Measurements from ENCODE around the gene CASKIN2.

The CASKIN2 gene

GRCh38 chr17:75530837-75531720 is 15.7 kb upstream of the CASKIN2 start:
- peak; percentile 15 for ATAC-seq
- no peak for TF ChIP-seq OSR1 (CRISPR knock-in tag; IDR thresholded peaks at IDR 0.05)

- ATAC-seq: no peak
- TF ChIP-seq TOX (CRISPR knock-in tag; IDR thresholded peaks at IDR 0.05; ENCODE audit: borderline replicate concordance) (no peak), ZC3H10 (CRISPR knock-in tag; IDR thresholded peaks at IDR 0.05) (no peak), TSHZ2 (CRISPR knock-in tag; IDR thresholded peaks at IDR 0.05) (no peak), BACH2 (CRISPR knock-in tag; IDR thresholded peaks at IDR 0.05; ENCODE audit: borderline replicate concordance) (no peak), CSDC2 (CRISPR knock-in tag; IDR thresholded peaks at IDR 0.05) (no peak), POU6F1 (CRISPR knock-in tag; IDR thresholded peaks at IDR 0.05; ENCODE audit: borderline replicate concordance, low read depth) (no peak), ISL1 (CRISPR knock-in tag; IDR thresholded peaks at IDR 0.05) (no peak), ZFP30 (CRISPR knock-in tag; IDR thresholded peaks at IDR 0.05) (no peak), ESRRG (CRISPR knock-in tag; IDR thresholded peaks at IDR 0.05) (no peak), TCF4 (CRISPR knock-in tag; IDR thresholded peaks at IDR 0.05; ENCODE audit: borderline replicate concordance) (no peak), CREB5 (CRISPR knock-in tag; IDR thresholded peaks at IDR 0.05; ENCODE audit: low read depth) (no peak), GLIS3 (CRISPR knock-in tag; IDR thresholded peaks at IDR 0.05) (no peak), PPARA (CRISPR knock-in tag; IDR thresholded peaks at IDR 0.05; ENCODE audit: borderline replicate concordance) (no peak), ZNF70 (CRISPR knock-in tag; IDR thresholded peaks at IDR 0.05) (no peak), RARB (CRISPR knock-in tag; IDR thresholded peaks at IDR 0.05) (no peak), ZFP3 (CRISPR knock-in tag; IDR thresholded peaks at IDR 0.05) (no peak), PATZ1 (CRISPR knock-in tag; IDR thresholded peaks at IDR 0.05; ENCODE audit: borderline replicate concordance) (no peak), ZNF565 (CRISPR knock-in tag; conservative IDR thresholded peaks at IDR 0.05; ENCODE audit: low read depth) (no peak), CSRNP3 (CRISPR knock-in tag; IDR thresholded peaks at IDR 0.05) (no peak), SNAI2 (CRISPR knock-in tag; IDR thresholded peaks at IDR 0.05) (no peak)
These were observed 11.4 kb upstream of the CASKIN2 start for GRCh38 chr17:75526555-75527270.

Data from SK-N-SH treated with all-trans-retinoic acid at 6 μM for 48 hours (cell line).